Measurements from ENCODE around the gene MTHFS.

DNA sequence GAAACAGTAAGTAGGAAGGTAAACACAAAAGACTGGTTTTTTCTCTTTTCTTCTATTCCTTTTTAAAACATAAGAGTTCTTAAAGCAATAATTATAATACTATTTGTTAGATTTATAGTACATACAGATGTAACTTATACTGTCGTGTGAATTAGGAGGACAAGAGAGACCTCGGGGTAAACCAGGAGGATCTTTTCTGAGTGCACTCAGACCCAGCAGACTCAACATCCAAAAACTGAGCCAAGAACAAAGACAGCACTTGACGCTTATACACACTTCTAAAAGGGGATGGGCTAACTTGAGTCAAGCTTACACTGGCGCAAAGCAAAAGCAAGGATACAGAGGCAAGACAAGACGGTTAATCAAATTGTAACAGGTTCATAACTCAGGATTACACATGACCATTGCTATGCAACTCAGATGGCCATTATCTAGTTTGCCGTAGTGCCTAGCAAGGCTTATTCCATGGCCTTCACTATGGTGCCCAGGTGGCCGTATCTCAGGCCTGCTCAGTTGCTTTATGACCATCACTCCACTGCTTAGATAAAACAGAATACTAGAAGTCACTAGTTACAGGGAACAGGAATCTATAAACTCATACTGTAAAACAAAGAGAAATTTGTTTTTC lies 18.6 kb downstream of the MTHFS start:
- no peak for TF ChIP-seq POLR2A (IDR thresholded peaks at IDR 0.05)
- no peak for TF ChIP-seq CTCF (IDR thresholded peaks at IDR 0.05)
